Vagina (tissue), 2 donors: Measurements from ENCODE around the gene MAGI3.

Experiments
- POLR2A ChIP-seq, 2 donors: fragments of 450-650 bp; IDR thresholded peaks; one replicate each; pipeline ENCODE4 v1.6.1; 2017; ENCODE audit warnings: antibody characterized with exemption in 2 of 2, mild to moderate bottlenecking in 2 of 2, moderate library complexity in 2 of 2
- TF ChIP-seq, protein P1 (sequence below), 3 experiments: fragments of 450-650 bp in 2 of 3; fragments of 200-600 bp in 1 of 3; sonication (generic) in 1 of 3; IDR thresholded peaks; one replicate each; pipeline ENCODE4 v1.5.1; 2017 to 2019; ENCODE audit warnings: antibody characterized with exemption in 3 of 3, mild to moderate bottlenecking in 2 of 3, moderate library complexity in 2 of 3

DNA sequence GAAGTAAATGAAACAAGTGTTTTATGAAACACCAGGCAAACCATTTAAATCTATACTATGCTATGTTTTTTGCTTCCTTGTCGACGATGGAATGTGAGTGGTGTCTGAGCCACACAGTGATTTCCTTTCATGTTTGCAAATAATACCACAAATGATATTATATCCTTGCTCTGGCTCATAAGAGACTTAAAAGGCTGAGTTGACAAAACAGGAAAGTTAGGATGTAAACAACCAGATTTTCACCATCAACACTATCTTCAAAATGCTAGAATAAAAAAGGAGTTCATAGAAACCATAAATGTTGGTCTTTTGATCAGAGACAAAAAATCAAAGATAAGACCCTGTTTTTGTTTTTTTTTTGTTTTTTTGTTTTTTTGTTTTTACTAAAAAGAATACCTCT is 17.8 kb upstream of the MAGI3 start:
- TF ChIP-seq, protein P1, sequence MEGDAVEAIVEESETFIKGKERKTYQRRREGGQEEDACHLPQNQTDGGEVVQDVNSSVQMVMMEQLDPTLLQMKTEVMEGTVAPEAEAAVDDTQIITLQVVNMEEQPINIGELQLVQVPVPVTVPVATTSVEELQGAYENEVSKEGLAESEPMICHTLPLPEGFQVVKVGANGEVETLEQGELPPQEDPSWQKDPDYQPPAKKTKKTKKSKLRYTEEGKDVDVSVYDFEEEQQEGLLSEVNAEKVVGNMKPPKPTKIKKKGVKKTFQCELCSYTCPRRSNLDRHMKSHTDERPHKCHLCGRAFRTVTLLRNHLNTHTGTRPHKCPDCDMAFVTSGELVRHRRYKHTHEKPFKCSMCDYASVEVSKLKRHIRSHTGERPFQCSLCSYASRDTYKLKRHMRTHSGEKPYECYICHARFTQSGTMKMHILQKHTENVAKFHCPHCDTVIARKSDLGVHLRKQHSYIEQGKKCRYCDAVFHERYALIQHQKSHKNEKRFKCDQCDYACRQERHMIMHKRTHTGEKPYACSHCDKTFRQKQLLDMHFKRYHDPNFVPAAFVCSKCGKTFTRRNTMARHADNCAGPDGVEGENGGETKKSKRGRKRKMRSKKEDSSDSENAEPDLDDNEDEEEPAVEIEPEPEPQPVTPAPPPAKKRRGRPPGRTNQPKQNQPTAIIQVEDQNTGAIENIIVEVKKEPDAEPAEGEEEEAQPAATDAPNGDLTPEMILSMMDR (IDR thresholded peaks at IDR 0.05), result no peak
- TF ChIP-seq POLR2A (IDR thresholded peaks at IDR 0.05), result no peak
